GM23338 (cell line): ENCODE measurements around the gene LOXL1. TPM values are rescaled to one million over a fixed set of nuclear protein-coding genes. Genes with fewer than 3 reads are reported as not detected.

Experiments
- ATAC-seq: fragments of 200-7000 bp; cut with Tn5 transposase; 3 replicates; pipeline ENCODE4 v1.9.1; 2020
- DNase-seq: peaks from one replicate; pipeline ENCODE4 v3.0.0-alpha.2; 2015; ENCODE audit warnings: low spot score
- H2AFZ ChIP-seq: fragments of 200-600 bp; sonication (generic); 2 replicates; pipeline ENCODE4 v1.8.0; 2016; ENCODE audit warnings: antibody characterized with exemption, mild to moderate bottlenecking, moderate library complexity
- H3F3A ChIP-seq: fragments of 200-600 bp; sonication (generic); replicated peaks from 2 replicates; pipeline ENCODE4 v1.8.0; 2017; ENCODE audit warnings: antibody characterized with exemption, mixed run types, low read depth
- H3K27ac ChIP-seq: fragments of 200-600 bp; sonication (generic); 2 replicates; pipeline ENCODE4 v1.6.1; 2016; ENCODE audit warnings: low read depth
- H3K27me3 ChIP-seq: fragments of 200-600 bp; sonication (generic); 2 replicates; pipeline ENCODE4 v1.8.0; 2016; ENCODE audit warnings: mild to moderate bottlenecking, mixed run types, moderate library complexity; ENCODE audit not compliant: insufficient read depth
- H3K36me3 ChIP-seq: fragments of 200-600 bp; sonication (generic); 2 replicates; pipeline ENCODE4 v1.8.0; 2016; ENCODE audit warnings: mild to moderate bottlenecking; ENCODE audit not compliant: insufficient read depth
- H3K4me1 ChIP-seq: fragments of 200-600 bp; sonication (generic); 2 replicates; pipeline ENCODE4 v1.8.0; 2016; ENCODE audit warnings: mild to moderate bottlenecking, moderate library complexity; ENCODE audit not compliant: insufficient read depth
- H3K4me2 ChIP-seq: fragments of 200-600 bp; sonication (generic); 2 replicates; pipeline ENCODE4 v1.7.1; 2017; ENCODE audit warnings: mixed run types
- H3K4me3 ChIP-seq: fragments of 200-600 bp; sonication (generic); 2 replicates; pipeline ENCODE4 v1.6.1; 2016; ENCODE audit warnings: mixed run types
- H3K79me2 ChIP-seq: fragments of 200-600 bp; sonication (generic); replicated peaks from 2 replicates; pipeline ENCODE4 v1.8.0; 2017; ENCODE audit warnings: mild to moderate bottlenecking; ENCODE audit not compliant: insufficient read depth
- H3K9me2 ChIP-seq: fragments of 200-600 bp; sonication (generic); 2 replicates; pipeline ENCODE4 v1.8.0; 2017; ENCODE audit not compliant: insufficient read depth
- H4K20me1 ChIP-seq: fragments of 200-600 bp; sonication (generic); replicated peaks from 2 replicates; pipeline ENCODE4 v1.8.0; 2017; ENCODE audit warnings: mild to moderate bottlenecking; ENCODE audit not compliant: insufficient read depth
- H3K27ac Mint-ChIP-seq: 2 replicates; pipeline ENCODE4 v1.8.0; 2020; ENCODE audit warnings: inconsistent platforms, mild to moderate bottlenecking, moderate library complexity, mixed read lengths
- H3K27me3 Mint-ChIP-seq: 3 replicates; pipeline ENCODE4 v1.8.0; 2022; ENCODE audit warnings: low read depth, mild to moderate bottlenecking, moderate library complexity, mixed read lengths, inconsistent platforms; ENCODE audit not compliant: insufficient read depth, poor library complexity
- H3K36me3 Mint-ChIP-seq: 3 replicates; pipeline ENCODE4 v1.8.0; 2021; ENCODE audit warnings: low read depth, mild to moderate bottlenecking, inconsistent platforms, moderate library complexity, mixed read lengths
- H3K4me1 Mint-ChIP-seq: 3 replicates; pipeline ENCODE4 v1.8.0; 2020; ENCODE audit warnings: mild to moderate bottlenecking, inconsistent platforms, mixed read lengths
- H3K4me3 Mint-ChIP-seq: 3 replicates; pipeline ENCODE4 v1.8.0; 2021; ENCODE audit warnings: moderate library complexity, mild to moderate bottlenecking, inconsistent platforms, mixed read lengths
- H3K9me3 Mint-ChIP-seq: 3 replicates; pipeline ENCODE4 v1.8.0; 2020; ENCODE audit warnings: moderate library complexity, mild to moderate bottlenecking, inconsistent platforms, mixed read lengths
- ETS1 ChIP-seq: IDR thresholded peaks from 2 replicates; pipeline ENCODE4 v1.6.1; 2016; ENCODE audit warnings: antibody characterized with exemption
- EZH2 ChIP-seq: fragments of 200-600 bp; sonication (generic); IDR thresholded peaks from one replicate; pipeline ENCODE4 v1.8.0; 2017; ENCODE audit warnings: antibody characterized with exemption, mild to moderate bottlenecking, low read depth; ENCODE audit not compliant: unreplicated experiment
- EZH2phosphoT487 ChIP-seq: fragments of 200-600 bp; sonication (generic); IDR thresholded peaks from one replicate; pipeline ENCODE4 v1.8.1; 2018; ENCODE audit warnings: antibody characterized with exemption; ENCODE audit not compliant: unreplicated experiment
- JUNB ChIP-seq: IDR thresholded peaks from one replicate; pipeline ENCODE4 v1.6.1; 2016; ENCODE audit warnings: antibody characterized with exemption; ENCODE audit not compliant: unreplicated experiment
- NANOG ChIP-seq: IDR thresholded peaks from 2 replicates; pipeline ENCODE4 v1.6.1; 2016; ENCODE audit warnings: antibody characterized with exemption, borderline replicate concordance
- POLR2AphosphoS5 ChIP-seq: IDR thresholded peaks from 2 replicates; pipeline ENCODE4 v1.6.1; 2016; ENCODE audit warnings: antibody characterized with exemption, low read depth
- REST ChIP-seq: IDR thresholded peaks from one replicate; pipeline ENCODE4 v1.6.1; 2018; ENCODE audit warnings: antibody characterized with exemption; ENCODE audit not compliant: unreplicated experiment
- STAT1 ChIP-seq: IDR thresholded peaks from one replicate; pipeline ENCODE4 v1.6.1; 2016; ENCODE audit warnings: antibody characterized with exemption; ENCODE audit not compliant: unreplicated experiment
- ZNF331 ChIP-seq: fragments of 250-450 bp; sonication (Bioruptor Pico); IDR thresholded peaks from 2 replicates; pipeline ENCODE4 v1.5.0; 2020; ENCODE audit warnings: low read depth, mild to moderate bottlenecking, moderate library complexity
- polyA plus RNA-seq: library from polyadenylated mRNA; unstranded; fragments of >200 nt; fragmentation: Nextera tagmentation; extraction: Ambion mirVana; gene quantifications from 2 replicates; pipeline ENCODE4 v1.2.1, GENCODE V29; 2016
- total RNA-seq: library from RNA; depleted of rRNA; stranded (reverse); fragments of >200 nt; shearing (Covaris generic); gene quantifications from 2 replicates; pipeline ENCODE4 v1.2.3, GENCODE V29; 2014

LOXL1 gene
- total and polyA plus RNA-seq, 2 experiments from 2014 or later, result 6.9 to 10.8 TPM

- TF ChIP-seq ETS1 (no peak), EZH2phosphoT487 (no peak), NANOG (no peak), ZNF331 (CRISPR knock-in tag) (no peak), JUNB (no peak), EZH2 (no peak), STAT1 (no peak)
Observed at GRCh38 chr15:73942751-73943270, 16.5 kb downstream of the LOXL1 start (continued).

- Histone ChIP-seq H3F3A (no peaks in the 10 kb centered on the region), H2AFZ (no peak overlapping the region), H4K20me1 (no peaks in the 10 kb centered on the region), H3K9me2 (no peaks in the 10 kb centered on the region), H3K27ac (no peak overlapping the region), H3K79me2 (no peaks in the 10 kb centered on the region), H3K4me3 (no peak overlapping the region), H3K27me3 (no peaks in the 10 kb centered on the region), H3K4me2 (no peak overlapping the region), H3K36me3 (no peaks in the 10 kb centered on the region), H3K4me1 (no peaks in the 10 kb centered on the region)
- Mint-ChIP-seq H3K27me3 (peaks cover 13% of the 10 kb centered on the region), H3K36me3 (no peaks in the 10 kb centered on the region; the same call in 2 of the 3 replicates), H3K27ac (no peak overlapping the region), H3K4me1 (peaks cover 5% of the 10 kb centered on the region; the same call in 1 of the 3 replicates), H3K4me3 (no peak overlapping the region), H3K9me3 (no peaks in the 10 kb centered on the region)
- DNase-seq, result no peak
- no peak for TF ChIP-seq STAT1
- TF ChIP-seq REST, result no peak
- TF ChIP-seq NANOG, result no peak
- TF ChIP-seq POLR2AphosphoS5, result no peak
- TF ChIP-seq ETS1, result no peak
- ATAC-seq, result no peak
Observed at GRCh38 chr15:73944161-73945129, 18.2 kb downstream of the LOXL1 start.
